HEK293 (cell line): ENCODE data around the gene MTFMT.

Experiments
- CTCF ChIA-PET: fragments of 350-600 bp; formaldehyde crosslinking; extraction: SDS; loops from one replicate; lab custom pipeline; 2021; ENCODE audit warnings: antibody characterized with exemption; lab: Yijun Ruan, JAX
- POLR2A ChIA-PET: fragments of 300-600 bp; formaldehyde crosslinking; extraction: SDS; loops from one replicate; lab custom pipeline; 2020; ENCODE audit warnings: antibody characterized with exemption, inconsistent platforms; lab: Yijun Ruan, JAX
- H3K27ac ChIP-seq: fragments of 200-500 bp; sonication (Bioruptor generic); 2 replicates; pipeline ENCODE4 v1.5.1; 2014; ENCODE audit warnings: low read depth, low read length, control low read depth, inconsistent platforms; ENCODE audit errors: extremely low read depth
- H3K36me3 ChIP-seq, 2 experiments: fragments of 200-500 bp in 1 of 2; sonication (Bioruptor generic) in 1 of 2; 1 replicate in 1 of 2; 2 replicates in 1 of 2; pipeline ENCODE4 v1.5.1; 2014 to 2017; ENCODE audit warnings: inconsistent platforms in 2 of 2, low read length in 2 of 2; ENCODE audit not compliant: control insufficient read depth in 2 of 2, insufficient read depth in 1 of 2
- H3K4me1 ChIP-seq: fragments of 200-500 bp; sonication (Bioruptor generic); 2 replicates; pipeline ENCODE4 v1.5.1; 2014; ENCODE audit warnings: mild to moderate bottlenecking, low read length, inconsistent platforms; ENCODE audit not compliant: control insufficient read depth, insufficient read depth
- H3K4me3 ChIP-seq: 2 replicates; pipeline ENCODE4 v1.5.1; 2011; ENCODE audit warnings: low read depth, mild to moderate bottlenecking, control low read depth, low read length, moderate library complexity
- H3K9me3 ChIP-seq: fragments of 200-500 bp; sonication (Bioruptor generic); 2 replicates; pipeline ENCODE4 v1.5.1; 2014; ENCODE audit warnings: low read depth, low read length, inconsistent platforms; ENCODE audit not compliant: control insufficient read depth, insufficient read depth
- GLIS1 ChIP-seq: fragments of 450-650 bp; formaldehyde crosslinking; IDR thresholded peaks from 2 replicates; pipeline ENCODE4 v1.5.1; 2016; ENCODE audit warnings: missing biosample characterization, missing genetic modification characterization
- ZBTB44 ChIP-seq: fragments of 450-650 bp; IDR thresholded peaks from 2 replicates; pipeline ENCODE4 v1.5.1; 2018; ENCODE audit warnings: missing biosample characterization, mild to moderate bottlenecking, missing genetic modification characterization
- ZNF112 ChIP-seq: fragments of 450-650 bp; formaldehyde crosslinking; IDR thresholded peaks from 2 replicates; pipeline ENCODE4 v1.5.0; 2017; ENCODE audit warnings: missing biosample characterization, missing genetic modification characterization
- ZNF16 ChIP-seq: fragments of 450-650 bp; formaldehyde crosslinking; IDR thresholded peaks from 2 replicates; pipeline ENCODE4 v1.5.1; 2016; ENCODE audit warnings: low read depth, missing biosample characterization, missing genetic modification characterization
- ZNF175 ChIP-seq: fragments of 450-650 bp; formaldehyde crosslinking; IDR thresholded peaks from 2 replicates; pipeline ENCODE4 v1.5.1; 2016; ENCODE audit warnings: missing biosample characterization, missing genetic modification characterization
- ZNF184 ChIP-seq: fragments of 450-650 bp; IDR thresholded peaks from 2 replicates; pipeline ENCODE4 v1.5.1; 2018; ENCODE audit warnings: missing biosample characterization, mild to moderate bottlenecking, missing genetic modification characterization
- ZNF19 ChIP-seq: fragments of 450-650 bp; formaldehyde crosslinking; IDR thresholded peaks from 2 replicates; pipeline ENCODE4; 2016; ENCODE audit warnings: missing biosample characterization, missing genetic modification characterization, low read depth
- ZNF274 ChIP-seq, 2 experiments: fragments of 200-500 bp in 1 of 2; fragments of 450-650 bp in 1 of 2; sonication (Bioruptor generic) in 1 of 2; formaldehyde crosslinking in 1 of 2; IDR thresholded peaks; 2 replicates each; pipeline versions ENCODE4 v1.5.1 to v1.6.1; 2014 to 2016; ENCODE audit warnings: borderline replicate concordance in 1 of 2, inconsistent platforms in 1 of 2, low read length in 1 of 2, missing biosample characterization in 1 of 2, missing genetic modification characterization in 1 of 2
- ZNF423 ChIP-seq: fragments of 450-650 bp; formaldehyde crosslinking; IDR thresholded peaks from 2 replicates; pipeline ENCODE4 v1.5.1; 2016; ENCODE audit warnings: missing biosample characterization, missing genetic modification characterization
- ZNF501 ChIP-seq: fragments of 450-650 bp; formaldehyde crosslinking; IDR thresholded peaks from 2 replicates; pipeline ENCODE4 v1.5.1; 2016; ENCODE audit warnings: missing biosample characterization, missing genetic modification characterization
- ZNF558 ChIP-seq: fragments of 450-650 bp; formaldehyde crosslinking; IDR thresholded peaks from 2 replicates; pipeline ENCODE4 v1.5.1; 2016; ENCODE audit warnings: missing biosample characterization, missing genetic modification characterization
- ZNF654 ChIP-seq: fragments of 450-650 bp; formaldehyde crosslinking; IDR thresholded peaks from 2 replicates; pipeline ENCODE4 v1.5.1; 2016; ENCODE audit warnings: low read depth, missing biosample characterization, missing genetic modification characterization
- ZSCAN16 ChIP-seq: fragments of 450-650 bp; formaldehyde crosslinking; IDR thresholded peaks from 2 replicates; pipeline ENCODE4 v1.5.1; 2016; ENCODE audit warnings: missing biosample characterization, missing genetic modification characterization
- TF ChIP-seq, protein P1 (sequence below): fragments of 450-650 bp; formaldehyde crosslinking; IDR thresholded peaks from 2 replicates; pipeline ENCODE4 v1.5.0; 2017; ENCODE audit warnings: missing biosample characterization, missing genetic modification characterization, borderline replicate concordance
- TF ChIP-seq, protein P2 (sequence below): fragments of 450-650 bp; formaldehyde crosslinking; IDR thresholded peaks from 2 replicates; pipeline ENCODE4 v1.5.1; 2017; ENCODE audit warnings: missing biosample characterization, missing genetic modification characterization
- TF ChIP-seq, protein P3 (sequence below): fragments of 450-650 bp; formaldehyde crosslinking; IDR thresholded peaks from 2 replicates; pipeline ENCODE4 v1.5.1; 2016; ENCODE audit warnings: missing biosample characterization, missing genetic modification characterization
- TF ChIP-seq, protein P4 (sequence below): fragments of 450-650 bp; formaldehyde crosslinking; IDR thresholded peaks from 2 replicates; pipeline ENCODE4 v1.5.1; 2017; ENCODE audit warnings: missing biosample characterization, mild to moderate bottlenecking, missing genetic modification characterization, moderate library complexity
- TF ChIP-seq, protein P5 (sequence below): fragments of 450-650 bp; formaldehyde crosslinking; IDR thresholded peaks from 2 replicates; pipeline ENCODE4 v1.5.1; 2016; ENCODE audit warnings: missing biosample characterization, missing genetic modification characterization

Gene MTFMT

GRCh38 chr15:65004993-65005392, 24.4 kb downstream of the MTFMT start:
- CTCF ChIA-PET, result no interaction called here
- TF ChIP-seq, protein P1, sequence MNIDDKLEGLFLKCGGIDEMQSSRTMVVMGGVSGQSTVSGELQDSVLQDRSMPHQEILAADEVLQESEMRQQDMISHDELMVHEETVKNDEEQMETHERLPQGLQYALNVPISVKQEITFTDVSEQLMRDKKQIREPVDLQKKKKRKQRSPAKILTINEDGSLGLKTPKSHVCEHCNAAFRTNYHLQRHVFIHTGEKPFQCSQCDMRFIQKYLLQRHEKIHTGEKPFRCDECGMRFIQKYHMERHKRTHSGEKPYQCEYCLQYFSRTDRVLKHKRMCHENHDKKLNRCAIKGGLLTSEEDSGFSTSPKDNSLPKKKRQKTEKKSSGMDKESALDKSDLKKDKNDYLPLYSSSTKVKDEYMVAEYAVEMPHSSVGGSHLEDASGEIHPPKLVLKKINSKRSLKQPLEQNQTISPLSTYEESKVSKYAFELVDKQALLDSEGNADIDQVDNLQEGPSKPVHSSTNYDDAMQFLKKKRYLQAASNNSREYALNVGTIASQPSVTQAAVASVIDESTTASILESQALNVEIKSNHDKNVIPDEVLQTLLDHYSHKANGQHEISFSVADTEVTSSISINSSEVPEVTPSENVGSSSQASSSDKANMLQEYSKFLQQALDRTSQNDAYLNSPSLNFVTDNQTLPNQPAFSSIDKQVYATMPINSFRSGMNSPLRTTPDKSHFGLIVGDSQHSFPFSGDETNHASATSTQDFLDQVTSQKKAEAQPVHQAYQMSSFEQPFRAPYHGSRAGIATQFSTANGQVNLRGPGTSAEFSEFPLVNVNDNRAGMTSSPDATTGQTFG, result no peak
- no peak for TF ChIP-seq ZNF274 (IDR thresholded peaks at IDR 0.05; ENCODE audit: low read length)
- no peak for TF ChIP-seq ZNF274 (tag by site-specific recombination; IDR thresholded peaks at IDR 0.05; ENCODE audit: borderline replicate concordance)
- TF ChIP-seq ZNF423 (tag by site-specific recombination), result no peak
- no peak for TF ChIP-seq ZNF112
- TF ChIP-seq ZNF19 (tag by site-specific recombination), result no peak
- TF ChIP-seq, protein P2, sequence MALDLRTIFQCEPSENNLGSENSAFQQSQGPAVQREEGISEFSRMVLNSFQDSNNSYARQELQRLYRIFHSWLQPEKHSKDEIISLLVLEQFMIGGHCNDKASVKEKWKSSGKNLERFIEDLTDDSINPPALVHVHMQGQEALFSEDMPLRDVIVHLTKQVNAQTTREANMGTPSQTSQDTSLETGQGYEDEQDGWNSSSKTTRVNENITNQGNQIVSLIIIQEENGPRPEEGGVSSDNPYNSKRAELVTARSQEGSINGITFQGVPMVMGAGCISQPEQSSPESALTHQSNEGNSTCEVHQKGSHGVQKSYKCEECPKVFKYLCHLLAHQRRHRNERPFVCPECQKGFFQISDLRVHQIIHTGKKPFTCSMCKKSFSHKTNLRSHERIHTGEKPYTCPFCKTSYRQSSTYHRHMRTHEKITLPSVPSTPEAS, result no peak
- no peak for TF ChIP-seq ZNF558 (tag by site-specific recombination)
- TF ChIP-seq ZNF16 (tag by site-specific recombination), result no peak
- no peak for TF ChIP-seq ZNF184
- TF ChIP-seq, protein P3, sequence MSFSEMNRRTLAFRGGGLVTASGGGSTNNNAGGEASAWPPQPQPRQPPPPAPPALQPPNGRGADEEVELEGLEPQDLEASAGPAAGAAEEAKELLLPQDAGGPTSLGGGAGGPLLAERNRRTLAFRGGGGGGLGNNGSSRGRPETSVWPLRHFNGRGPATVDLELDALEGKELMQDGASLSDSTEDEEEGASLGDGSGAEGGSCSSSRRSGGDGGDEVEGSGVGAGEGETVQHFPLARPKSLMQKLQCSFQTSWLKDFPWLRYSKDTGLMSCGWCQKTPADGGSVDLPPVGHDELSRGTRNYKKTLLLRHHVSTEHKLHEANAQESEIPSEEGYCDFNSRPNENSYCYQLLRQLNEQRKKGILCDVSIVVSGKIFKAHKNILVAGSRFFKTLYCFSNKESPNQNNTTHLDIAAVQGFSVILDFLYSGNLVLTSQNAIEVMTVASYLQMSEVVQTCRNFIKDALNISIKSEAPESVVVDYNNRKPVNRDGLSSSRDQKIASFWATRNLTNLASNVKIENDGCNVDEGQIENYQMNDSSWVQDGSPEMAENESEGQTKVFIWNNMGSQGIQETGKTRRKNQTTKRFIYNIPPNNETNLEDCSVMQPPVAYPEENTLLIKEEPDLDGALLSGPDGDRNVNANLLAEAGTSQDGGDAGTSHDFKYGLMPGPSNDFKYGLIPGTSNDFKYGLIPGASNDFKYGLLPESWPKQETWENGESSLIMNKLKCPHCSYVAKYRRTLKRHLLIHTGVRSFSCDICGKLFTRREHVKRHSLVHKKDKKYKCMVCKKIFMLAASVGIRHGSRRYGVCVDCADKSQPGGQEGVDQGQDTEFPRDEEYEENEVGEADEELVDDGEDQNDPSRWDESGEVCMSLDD, result no peak
- TF ChIP-seq ZSCAN16 (tag by site-specific recombination), result no peak
- no peak for TF ChIP-seq ZNF501
- TF ChIP-seq ZNF175, result no peak
- no peak for TF ChIP-seq ZNF654 (tag by site-specific recombination)
- Histone ChIP-seq H3K4me1 (no peaks in the 10 kb centered on the region), H3K27ac (no peak overlapping the region), H3K4me3 (no peak overlapping the region), H3K36me3 (peaks cover 3 to 18% of the 10 kb centered on the region in 2 experiments; a peak in 2 of 3 replicates), H3K9me3 (no peaks in the 10 kb centered on the region)
- POLR2A ChIA-PET, result interaction anchor here (1.1 kb wide), 1 partner anchor 29 kb away, joined by 3 read pairs; no protein-coding TSS in a partner anchor

- H3K9me3 ChIP-seq, result no peaks in the 10 kb centered on the region
- H3K36me3 ChIP-seq, result no peaks in the 10 kb centered on the region; a peak in 1 of 3 replicates
- H3K4me3 ChIP-seq, result no peak overlapping the region
- TF ChIP-seq GLIS1 (tag by site-specific recombination) (no peak), ZBTB44 (tag by site-specific recombination) (no peak)
- TF ChIP-seq, protein P4, sequence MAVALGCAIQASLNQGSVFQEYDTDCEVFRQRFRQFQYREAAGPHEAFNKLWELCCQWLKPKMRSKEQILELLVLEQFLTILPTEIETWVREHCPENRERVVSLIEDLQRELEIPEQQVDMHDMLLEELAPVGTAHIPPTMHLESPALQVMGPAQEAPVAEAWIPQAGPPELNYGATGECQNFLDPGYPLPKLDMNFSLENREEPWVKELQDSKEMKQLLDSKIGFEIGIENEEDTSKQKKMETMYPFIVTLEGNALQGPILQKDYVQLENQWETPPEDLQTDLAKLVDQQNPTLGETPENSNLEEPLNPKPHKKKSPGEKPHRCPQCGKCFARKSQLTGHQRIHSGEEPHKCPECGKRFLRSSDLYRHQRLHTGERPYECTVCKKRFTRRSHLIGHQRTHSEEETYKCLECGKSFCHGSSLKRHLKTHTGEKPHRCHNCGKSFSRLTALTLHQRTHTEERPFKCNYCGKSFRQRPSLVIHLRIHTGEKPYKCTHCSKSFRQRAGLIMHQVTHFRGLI, result no peak
- TF ChIP-seq, protein P5, sequence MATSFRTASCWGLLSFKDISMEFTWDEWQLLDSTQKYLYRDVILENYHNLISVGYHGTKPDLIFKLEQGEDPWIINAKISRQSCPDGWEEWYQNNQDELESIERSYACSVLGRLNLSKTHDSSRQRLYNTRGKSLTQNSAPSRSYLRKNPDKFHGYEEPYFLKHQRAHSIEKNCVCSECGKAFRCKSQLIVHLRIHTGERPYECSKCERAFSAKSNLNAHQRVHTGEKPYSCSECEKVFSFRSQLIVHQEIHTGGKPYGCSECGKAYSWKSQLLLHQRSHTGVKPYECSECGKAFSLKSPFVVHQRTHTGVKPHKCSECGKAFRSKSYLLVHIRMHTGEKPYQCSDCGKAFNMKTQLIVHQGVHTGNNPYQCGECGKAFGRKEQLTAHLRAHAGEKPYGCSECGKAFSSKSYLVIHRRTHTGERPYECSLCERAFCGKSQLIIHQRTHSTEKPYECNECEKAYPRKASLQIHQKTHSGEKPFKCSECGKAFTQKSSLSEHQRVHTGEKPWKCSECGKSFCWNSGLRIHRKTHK (tag by site-specific recombination), result no peak
- no peaks in the 10 kb centered on the region for H3K4me1 ChIP-seq
- ChIA-PET CTCF (interaction anchor here (0.7 kb wide), 1 partner anchor 564 kb away, joined by 7 read pairs; no protein-coding TSS in a partner anchor), POLR2A (no interaction called here)
- H3K27ac ChIP-seq, result no peak overlapping the region
These were observed 31.6 kb downstream of the MTFMT start for GRCh38 chr15:64997745-64998375.
